ENCODE measurements around the gene USP31.

DNA sequence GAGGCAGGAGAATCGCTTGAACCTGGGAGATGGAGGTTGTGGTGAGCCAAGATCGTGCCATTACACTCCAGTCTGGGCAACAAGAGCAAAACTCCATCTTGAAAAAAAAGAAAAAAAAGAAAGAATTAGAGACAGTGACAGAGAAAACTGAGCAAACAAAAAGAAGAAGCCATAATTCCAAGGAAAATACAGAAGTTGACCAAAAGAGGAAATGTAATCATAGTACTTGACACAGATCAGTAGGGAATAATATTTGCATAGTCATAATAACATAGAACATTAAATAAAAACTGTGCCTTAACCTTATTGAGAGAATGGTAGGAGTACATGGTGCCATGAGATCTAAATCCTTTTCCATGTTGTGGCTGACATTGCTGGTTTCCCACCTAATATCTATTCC is 14.7 kb upstream of the USP31 start:
- TF ChIP-seq, protein P1, sequence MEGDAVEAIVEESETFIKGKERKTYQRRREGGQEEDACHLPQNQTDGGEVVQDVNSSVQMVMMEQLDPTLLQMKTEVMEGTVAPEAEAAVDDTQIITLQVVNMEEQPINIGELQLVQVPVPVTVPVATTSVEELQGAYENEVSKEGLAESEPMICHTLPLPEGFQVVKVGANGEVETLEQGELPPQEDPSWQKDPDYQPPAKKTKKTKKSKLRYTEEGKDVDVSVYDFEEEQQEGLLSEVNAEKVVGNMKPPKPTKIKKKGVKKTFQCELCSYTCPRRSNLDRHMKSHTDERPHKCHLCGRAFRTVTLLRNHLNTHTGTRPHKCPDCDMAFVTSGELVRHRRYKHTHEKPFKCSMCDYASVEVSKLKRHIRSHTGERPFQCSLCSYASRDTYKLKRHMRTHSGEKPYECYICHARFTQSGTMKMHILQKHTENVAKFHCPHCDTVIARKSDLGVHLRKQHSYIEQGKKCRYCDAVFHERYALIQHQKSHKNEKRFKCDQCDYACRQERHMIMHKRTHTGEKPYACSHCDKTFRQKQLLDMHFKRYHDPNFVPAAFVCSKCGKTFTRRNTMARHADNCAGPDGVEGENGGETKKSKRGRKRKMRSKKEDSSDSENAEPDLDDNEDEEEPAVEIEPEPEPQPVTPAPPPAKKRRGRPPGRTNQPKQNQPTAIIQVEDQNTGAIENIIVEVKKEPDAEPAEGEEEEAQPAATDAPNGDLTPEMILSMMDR (IDR thresholded peaks at IDR 0.05), result no peak
- TF ChIP-seq EZH2 (IDR thresholded peaks at IDR 0.05; ENCODE audit: borderline replicate concordance, insufficient read depth, low read depth, low read length, poor library complexity, severe bottlenecking), result no peak

Measured in B cell (primary cell).